T47D (cell line): ENCODE measurements around the gene EGLN1.
A peak's percentile ranks its signal among the peaks of the same experiment; 100 is the strongest.
"Not testable (repeated sequence)": the region's sequence is repeated elsewhere in the genome, so short reads cannot be mapped to it uniquely, and the experiment has no call there.

Experiments
- DNase-seq, 2 experiments: peaks; one replicate each; pipeline versions ENCODE4 v3.0.0 to v3.0.0-alpha.2; 2011 to 2012; ENCODE audit warnings: low read depth in 1 of 2, low spot score in 1 of 2
- JUND ChIP-seq: IDR thresholded peaks from 2 replicates; pipeline ENCODE4 v1.6.1; 2012; ENCODE audit warnings: low read depth
- in situ Hi-C: cut with HindIII; loops from 2 replicates; pipeline ENCODE4 v1.10.0; 2016; ENCODE audit warnings: low sequenced_read_pairs, low pct_unique_long_range_greater_than_20kb

Gene EGLN1

DNA sequence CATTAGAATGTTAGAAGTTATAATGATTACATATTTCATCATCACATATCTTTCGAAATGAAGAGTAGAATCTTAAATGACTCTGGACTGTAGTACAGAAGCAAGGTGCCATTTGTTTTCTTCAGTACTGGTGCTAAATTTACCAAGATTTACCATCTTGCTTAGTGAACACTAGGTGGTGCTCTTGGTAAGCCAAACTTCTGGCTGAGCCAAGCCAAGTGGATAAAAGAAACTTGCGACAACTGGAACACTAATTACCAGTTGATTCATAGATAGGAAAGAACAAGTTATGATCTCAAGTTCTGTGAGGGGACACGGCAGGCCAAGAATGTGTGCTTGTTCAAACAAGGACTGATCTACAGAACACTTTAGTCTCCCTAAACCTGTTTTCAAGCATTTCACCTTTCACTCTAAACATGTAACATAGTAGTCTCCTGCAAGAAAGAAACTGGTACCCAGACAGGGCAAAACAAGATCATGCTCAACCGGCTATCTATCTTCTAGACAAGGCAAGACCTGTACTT, 64.2 kb downstream of the EGLN1 start:
- in situ Hi-C loops: no loop called here
- DNase-seq: peak; percentile 36 to 73
- no peak for TF ChIP-seq JUND

DNA sequence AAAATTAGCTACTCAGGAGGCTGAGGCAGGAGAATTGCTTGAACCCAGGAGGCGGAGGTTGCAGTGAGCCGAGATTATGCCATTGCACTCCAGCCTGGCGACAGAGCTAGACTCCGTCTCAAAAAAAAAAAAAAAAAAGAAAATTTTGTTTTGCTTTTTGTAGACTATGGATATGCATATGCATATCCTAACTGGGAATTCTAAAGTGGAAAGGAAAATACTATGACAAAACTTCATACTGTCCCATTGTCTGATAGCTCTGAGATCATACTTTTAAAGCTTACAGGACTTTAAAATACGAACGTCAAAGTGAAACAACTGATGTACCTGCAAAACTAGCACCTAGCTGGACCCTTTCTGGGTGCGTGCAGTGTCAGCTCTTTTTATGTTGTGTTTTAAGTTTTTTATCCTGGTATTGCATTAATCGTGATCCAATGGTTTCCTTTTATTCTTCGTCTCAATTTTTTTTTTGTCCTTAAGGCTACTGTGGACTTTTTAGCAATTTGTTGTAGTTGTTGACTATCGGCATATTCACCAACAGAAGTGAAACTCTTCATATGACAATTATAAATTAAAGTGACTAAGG, 64.8 kb downstream of the EGLN1 start:
- no peak for DNase-seq
- no peak for TF ChIP-seq JUND
- in situ Hi-C loops: no loop called here

DNA sequence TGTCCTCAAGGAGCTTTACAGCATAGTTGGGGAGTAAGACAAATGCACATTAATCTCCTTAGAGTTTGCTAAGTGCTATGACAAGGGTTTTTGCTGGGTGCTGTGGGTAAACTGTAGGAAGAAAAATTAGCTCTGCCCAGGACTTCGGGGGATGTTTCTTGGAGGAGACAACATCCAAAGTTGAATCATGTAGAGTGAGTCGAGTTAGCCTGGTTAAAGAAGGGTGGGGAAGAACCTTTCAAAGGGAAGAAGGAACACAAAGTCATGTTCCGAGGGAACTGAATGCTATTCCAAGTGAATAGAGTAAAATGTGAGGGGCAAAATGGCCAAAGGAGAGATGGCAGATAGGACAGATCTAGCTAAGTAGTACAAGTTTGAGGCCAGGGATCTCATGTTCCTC, 66.9 kb downstream of the EGLN1 start:
- in situ Hi-C loops: no loop called here
- DNase-seq: no peak
- no peak for TF ChIP-seq JUND

DNA sequence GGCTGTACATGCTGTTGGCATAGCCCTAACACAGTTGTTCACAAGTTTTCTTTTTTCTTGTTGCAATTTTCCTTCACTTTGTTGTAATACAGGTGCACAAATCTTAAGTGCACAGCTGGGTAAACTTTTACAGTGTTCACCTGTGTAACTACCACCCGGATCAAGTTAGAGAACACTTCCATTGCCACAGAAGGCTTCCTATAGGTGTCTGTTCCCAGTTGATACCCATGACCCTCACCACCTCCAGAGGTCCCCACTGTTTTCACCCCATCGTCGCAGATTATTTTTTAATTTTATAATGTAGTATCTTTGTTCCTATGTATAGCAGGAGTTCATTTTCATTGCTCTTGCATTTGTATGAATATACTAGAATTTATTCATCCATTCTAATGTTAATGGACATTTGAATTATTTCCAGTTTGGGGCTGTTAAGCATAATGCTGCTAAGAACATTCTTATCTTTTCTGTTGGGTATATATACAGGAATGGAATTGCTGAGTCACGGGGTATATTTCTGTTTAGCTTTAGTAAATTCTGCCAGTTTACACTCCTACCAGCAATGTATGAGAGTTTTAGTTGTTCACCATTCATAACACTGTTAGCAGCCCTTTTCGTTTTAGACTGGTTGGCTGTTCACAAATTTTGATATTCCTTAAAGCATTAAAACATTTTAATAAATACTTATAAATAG, 67.6 kb downstream of the EGLN1 start:
- in situ Hi-C loops: no loop called here
- no peak for DNase-seq
- TF ChIP-seq JUND: no peak

DNA sequence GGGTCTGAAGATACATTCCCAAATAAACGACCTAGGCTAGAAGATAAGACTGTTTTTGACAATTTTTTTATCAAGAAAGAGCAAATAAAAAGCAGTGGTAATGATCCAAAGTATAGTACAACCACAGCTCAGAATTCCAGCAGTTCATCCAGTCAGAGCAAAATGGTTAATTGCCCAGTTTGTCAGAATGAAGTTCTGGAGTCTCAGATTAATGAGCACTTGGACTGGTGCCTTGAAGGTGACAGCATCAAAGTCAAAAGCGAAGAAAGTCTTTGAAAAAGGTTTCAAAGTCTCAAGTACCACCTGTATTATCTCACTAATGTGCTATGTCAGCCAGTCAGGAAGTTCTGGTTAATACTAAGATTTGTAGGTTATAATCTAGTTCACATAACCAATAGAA, 69.0 kb downstream of the EGLN1 start:
- no peak for TF ChIP-seq JUND
- no peak for DNase-seq
- in situ Hi-C loops: no loop called here

DNA sequence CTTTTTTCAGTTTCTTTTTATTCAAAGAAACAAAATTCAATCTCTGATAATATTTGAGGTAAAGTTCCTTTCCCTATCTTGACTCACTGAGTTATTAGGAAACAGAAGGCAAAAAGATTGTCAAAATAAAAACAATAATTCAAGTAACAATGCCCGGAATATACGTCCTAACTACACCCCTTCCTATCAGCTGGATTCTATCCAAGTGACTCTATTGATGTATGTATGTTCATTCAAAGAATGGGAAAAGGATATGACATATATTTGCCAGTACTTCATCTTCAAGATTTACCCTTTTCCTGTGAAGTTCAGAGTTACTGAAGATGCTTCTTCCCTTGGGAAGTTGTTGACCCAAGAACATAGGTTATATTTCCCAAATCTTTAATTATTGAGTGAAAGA, 70.3 kb downstream of the EGLN1 start:
- DNase-seq: no peak
- in situ Hi-C loops: no loop called here
- TF ChIP-seq JUND: no peak

DNA sequence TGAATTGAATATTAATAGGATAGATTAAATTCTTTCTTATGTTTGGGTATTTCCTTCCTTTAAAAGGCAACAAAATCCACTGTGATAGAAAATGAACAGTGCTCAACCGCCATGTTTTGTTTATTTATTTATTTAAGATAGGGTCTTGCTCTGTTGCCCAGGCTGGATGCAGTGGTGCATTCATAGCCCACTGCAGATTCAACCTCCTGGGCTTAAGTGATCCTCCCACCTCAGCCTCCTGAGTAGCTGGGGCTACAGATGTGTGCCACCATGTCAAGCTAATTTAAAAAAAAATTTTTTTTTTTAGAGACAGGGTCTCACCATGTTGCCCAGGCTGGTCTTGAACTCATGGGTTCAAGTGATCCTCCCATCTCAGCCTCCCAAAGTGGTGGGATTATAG, 73.2 kb downstream of the EGLN1 start:
- in situ Hi-C loops, DNase-seq: not testable (repeated sequence)

DNA sequence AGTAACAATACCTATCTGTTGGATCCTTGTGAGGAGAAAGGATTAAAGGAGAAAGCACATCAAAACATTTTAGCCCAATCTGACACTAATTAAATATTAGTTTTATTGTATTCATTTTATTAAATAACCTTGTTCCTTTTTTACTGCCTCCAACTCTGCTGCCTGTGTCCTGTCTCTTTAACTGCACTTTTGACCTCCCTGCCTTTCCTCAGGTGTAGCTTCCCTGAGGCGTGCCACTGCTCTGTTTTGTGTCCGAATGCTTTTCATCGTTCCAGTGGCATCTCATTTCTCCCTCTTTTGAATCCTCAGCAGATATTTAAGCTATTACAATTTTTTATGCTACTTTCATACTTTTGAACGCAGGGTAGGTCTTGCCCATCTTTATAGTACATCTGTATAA, 73.6 kb downstream of the EGLN1 start:
- no peak for DNase-seq
- no peak for TF ChIP-seq JUND
- in situ Hi-C loops: no loop called here

DNA sequence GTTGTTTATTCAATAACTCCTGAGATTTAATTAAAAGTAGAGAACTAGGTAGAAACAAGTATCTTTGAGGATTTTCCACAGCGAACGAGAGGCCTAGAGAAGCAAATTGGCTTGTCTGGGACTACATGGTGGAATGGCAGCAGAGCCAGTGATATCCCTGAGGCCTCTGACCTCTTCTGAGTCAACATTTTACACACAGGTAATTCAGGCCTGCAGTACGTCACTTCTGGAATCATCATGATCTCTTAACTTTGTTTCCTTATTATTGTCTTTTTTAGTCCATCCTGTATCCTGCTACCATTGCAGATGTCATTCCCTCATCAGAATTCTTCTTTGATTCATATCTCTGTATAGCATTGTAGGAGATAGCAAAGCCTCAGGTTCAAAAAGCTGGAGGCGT, 74.1 kb downstream of the EGLN1 start:
- no peak for TF ChIP-seq JUND
- in situ Hi-C loops: no loop called here
- DNase-seq: no peak

DNA sequence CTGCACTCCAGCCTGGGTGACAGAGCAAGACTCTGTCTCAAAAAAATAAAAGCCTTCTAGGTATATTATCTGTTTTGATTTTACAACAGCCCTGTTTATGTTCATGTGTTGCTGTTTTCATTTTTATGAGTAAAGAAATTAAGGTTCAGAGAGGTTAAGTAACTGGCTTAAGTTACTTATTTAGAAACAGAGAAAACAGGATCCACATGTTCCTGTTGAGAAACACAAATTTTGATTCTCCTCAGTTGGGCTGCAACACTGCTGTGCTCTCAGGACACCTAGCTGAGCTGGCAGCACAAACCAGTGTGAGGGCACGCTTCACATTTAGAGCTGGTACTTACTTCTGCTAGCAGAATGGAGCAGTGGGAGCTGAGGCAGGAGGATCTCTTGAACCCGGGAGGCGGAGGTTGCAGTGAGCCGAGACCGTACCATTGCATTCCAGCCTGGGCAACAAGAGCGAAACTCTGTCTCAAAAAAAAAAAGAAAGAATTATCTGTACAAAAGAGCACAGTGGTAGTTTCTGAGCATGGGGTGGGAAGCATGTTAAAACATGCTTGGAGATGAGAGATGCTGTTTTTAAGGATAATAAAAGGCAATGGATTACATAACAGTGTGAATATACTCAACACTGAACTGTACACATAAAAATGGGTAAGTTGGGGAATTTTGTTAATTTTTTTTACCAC, 81.6 kb downstream of the EGLN1 start:
- no peak for TF ChIP-seq JUND
- in situ Hi-C loops: no loop called here
- DNase-seq: no peak

DNA sequence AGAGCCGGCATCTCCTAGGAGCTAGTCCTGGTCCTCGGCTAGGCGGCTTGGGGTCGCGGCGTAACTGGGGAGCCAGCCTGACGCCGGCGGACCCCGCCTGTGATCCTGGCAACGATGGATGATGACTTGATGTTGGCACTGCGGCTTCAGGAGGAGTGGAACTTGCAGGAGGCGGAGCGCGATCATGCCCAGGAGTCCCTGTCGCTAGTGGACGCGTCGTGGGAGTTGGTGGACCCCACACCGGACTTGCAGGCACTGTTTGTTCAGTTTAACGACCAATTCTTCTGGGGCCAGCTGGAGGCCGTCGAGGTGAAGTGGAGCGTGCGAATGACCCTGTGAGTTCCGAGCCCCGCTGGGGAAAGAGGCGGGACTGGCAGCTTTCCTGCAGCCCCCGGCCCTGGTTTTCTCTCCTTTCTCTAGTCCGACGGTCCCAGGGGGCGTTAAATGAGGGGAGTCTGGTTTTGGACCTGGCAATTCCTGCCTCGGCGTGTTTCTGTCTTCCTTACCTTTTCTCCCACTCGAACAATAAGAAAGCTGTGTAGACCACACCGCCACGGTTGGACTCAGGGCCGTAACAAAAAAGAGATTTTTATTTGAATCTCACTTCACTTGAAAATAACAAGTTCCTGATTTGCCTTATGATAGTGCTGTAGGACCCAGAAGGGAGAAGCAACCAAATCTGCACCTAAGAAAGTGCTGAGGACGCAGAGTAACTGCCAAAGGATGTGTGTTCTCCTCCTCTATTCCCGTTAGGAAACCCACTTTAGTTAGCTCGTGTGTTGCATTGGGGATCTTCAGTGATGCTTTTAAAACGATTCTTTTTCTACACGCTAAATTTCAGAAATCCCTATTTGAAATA, 83.6 kb downstream of the EGLN1 start, which contains the start of gene SPRTN:
TSS of gene SPRTN (plus strand) at position 24 of the 859 bp plus-strand sequence. CDS start at position 115, 91 bp downstream.
- in situ Hi-C loops: no loop called here
- no peak for TF ChIP-seq JUND
- DNase-seq: peak in 1 of 2 experiments; percentile 95

DNA sequence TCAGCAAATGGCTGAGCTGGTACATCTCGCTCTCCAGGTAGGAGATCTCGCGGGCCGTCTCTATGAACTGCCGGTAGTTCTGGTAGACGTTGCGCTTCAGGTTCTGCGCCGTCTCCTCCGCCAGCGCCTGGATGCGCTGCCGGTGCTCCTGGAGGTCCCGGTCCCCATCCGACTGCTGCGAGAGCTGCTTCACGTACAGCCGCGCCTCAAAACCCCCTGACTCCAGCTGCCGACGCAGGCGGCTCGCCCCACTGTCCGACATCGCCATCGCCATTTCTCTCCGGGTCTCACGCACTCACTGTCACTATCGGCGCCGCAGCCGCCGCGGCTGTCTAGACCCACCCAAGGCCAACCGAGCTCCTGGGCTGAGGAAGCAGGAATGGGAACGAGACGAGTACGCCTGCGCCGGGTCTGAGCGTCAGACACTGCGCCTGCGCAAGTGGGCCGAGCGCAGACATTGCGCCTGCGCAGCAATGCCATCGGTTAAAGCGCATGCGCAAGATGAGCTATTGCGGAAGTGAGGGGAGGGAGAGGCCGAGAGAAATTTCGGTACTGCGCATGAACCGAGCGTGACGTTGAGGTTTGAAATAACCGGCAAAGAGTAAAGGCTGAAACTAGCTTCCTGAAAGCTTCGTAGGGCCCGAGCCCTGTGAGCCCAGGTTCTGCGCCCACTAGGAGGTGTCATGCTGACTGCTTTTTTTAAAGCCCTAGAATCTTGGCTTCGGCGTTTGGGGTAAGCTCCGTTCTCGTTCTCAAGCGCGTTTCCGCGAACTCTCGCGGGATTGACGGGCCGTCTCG, 84.4 kb downstream of the EGLN1 start, which contains the start of gene EXOC8:
TSS of gene EXOC8 (minus strand) at position 381 of the 798 bp plus-strand sequence. CDS start at position 274, 107 bp downstream.
- peak; percentile 99 for DNase-seq
- in situ Hi-C loops: no loop called here
- no peak for TF ChIP-seq JUND
